ENCODE measurements around the gene MALL.

DNA sequence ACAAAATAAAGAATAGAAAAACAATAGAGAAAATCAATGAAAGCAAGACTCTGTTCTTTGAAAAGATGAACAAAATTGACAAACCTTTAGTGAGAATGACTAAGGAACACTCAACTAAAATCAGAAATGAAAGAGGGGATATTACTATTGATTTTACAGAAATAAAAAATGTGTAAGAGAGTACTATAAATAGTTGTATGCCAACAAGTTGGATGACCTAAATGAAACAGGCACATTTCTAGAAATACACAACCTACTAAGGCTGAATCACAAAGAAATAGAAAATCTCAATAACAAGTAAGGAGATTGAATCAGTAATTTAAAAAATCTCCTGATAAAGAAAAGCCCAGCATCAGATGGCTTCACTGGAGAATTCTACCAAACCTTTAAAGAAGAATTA is 18.4 kb upstream of the MALL start:
- TF ChIP-seq CTCF (IDR thresholded peaks at IDR 0.05) = no peak
- no peak for TF ChIP-seq EP300 (IDR thresholded peaks at IDR 0.05)
- TF ChIP-seq POLR2A (IDR thresholded peaks at IDR 0.05) = no peak

Measured in tibial nerve (tissue), 4 donors.